GM13977 (cell line): ENCODE results near the gene EDEM3.
A peak's percentile ranks its signal among the peaks of the same experiment; 100 is the strongest.

Experiments used
- DNase-seq: peaks from one replicate; pipeline ENCODE4 v3.0.0; 2012; ENCODE audit warnings: low spot score
- in situ Hi-C: fragments of 300-500 bp; cut with MboI; formaldehyde crosslinking; loops from one replicate; pipeline ENCODE4 v1.12.0; 2022; ENCODE audit warnings: low sequenced_read_pairs, low pct_unique_long_range_greater_than_20kb, mixed read lengths, inconsistent platforms; ENCODE audit not compliant: unreplicated experiment
- TF ChIP-seq, protein P1 (sequence below): IDR thresholded peaks from 2 replicates; pipeline ENCODE4 v1.5.1; 2012; ENCODE audit warnings: mild to moderate bottlenecking, control low read depth; ENCODE audit not compliant: insufficient read depth; ENCODE audit errors: extremely low read depth, missing control alignments

Gene EDEM3

DNA sequence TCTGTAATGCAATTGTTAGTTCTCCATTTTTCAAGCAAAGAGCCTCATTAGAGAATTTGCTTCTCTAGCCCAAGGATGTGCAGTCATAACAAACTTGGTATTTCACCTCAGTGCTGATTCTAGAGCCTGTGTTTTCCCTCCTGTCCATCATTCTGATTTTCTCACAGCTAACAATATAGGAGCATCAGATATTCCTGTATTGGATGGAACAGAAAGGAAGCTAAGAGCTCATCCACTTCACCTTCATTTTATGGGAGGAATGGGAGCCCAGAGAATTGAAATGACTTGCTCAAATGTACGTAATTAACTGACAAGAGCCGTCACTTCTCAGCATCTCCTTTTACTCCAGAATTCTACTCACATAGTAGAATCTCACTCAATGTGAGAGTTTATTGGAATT is 96.6 kb downstream of the EDEM3 start:
- TF ChIP-seq, protein P1, sequence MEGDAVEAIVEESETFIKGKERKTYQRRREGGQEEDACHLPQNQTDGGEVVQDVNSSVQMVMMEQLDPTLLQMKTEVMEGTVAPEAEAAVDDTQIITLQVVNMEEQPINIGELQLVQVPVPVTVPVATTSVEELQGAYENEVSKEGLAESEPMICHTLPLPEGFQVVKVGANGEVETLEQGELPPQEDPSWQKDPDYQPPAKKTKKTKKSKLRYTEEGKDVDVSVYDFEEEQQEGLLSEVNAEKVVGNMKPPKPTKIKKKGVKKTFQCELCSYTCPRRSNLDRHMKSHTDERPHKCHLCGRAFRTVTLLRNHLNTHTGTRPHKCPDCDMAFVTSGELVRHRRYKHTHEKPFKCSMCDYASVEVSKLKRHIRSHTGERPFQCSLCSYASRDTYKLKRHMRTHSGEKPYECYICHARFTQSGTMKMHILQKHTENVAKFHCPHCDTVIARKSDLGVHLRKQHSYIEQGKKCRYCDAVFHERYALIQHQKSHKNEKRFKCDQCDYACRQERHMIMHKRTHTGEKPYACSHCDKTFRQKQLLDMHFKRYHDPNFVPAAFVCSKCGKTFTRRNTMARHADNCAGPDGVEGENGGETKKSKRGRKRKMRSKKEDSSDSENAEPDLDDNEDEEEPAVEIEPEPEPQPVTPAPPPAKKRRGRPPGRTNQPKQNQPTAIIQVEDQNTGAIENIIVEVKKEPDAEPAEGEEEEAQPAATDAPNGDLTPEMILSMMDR: no peak
- no peak for DNase-seq
- in situ Hi-C loops: loop anchor here (25.0 kb wide), 2 partner anchors 421 to 571 kb away; no protein-coding TSS in a partner anchor

DNA sequence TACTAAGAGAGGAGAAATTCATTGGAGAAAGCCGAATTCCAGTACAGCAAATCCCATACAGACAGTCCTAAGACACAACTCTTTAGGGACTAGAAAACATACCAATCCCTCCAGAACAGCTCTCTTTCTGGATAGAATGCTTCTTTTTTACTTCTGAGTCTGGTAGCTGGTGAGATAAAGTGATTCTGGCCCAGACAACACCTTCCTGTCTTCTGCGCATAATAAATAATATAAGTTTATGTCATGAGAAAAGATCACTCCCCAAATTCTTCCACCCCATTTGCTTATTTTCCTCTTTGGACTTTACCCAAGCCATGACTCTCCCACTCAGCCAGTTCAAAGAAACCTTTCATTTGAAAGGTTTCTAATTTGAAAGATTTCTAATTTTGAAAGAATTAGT is 98.4 kb downstream of the EDEM3 start:
- in situ Hi-C loops: loop anchor here (25.0 kb wide), 2 partner anchors 419 to 569 kb away; no protein-coding TSS in a partner anchor
- DNase-seq: no peak
- TF ChIP-seq, protein P1: no peak

DNA sequence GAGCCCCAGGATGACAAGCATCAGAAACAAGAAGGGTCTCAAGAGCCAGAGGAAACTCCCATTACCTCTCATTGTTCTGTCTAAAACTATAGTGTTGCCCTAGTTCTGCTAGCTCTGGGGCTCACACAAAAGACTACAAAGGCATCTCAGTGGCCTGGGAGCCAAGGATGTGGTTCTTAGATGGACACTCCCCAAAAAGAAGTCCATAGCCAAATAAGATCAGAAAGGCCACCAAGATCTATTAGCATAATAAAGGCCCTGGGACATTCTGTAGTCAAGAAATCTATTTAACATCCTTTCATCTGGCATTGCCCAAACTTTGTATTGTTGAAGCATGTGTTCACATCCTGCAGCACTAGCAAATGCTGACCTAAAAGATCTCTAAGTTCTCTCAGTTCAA is 99.5 kb downstream of the EDEM3 start:
- TF ChIP-seq, protein P1: no peak
- in situ Hi-C loops: loop anchor here (25.0 kb wide), 2 partner anchors 418 to 568 kb away; no protein-coding TSS in a partner anchor
- DNase-seq: no peak

DNA sequence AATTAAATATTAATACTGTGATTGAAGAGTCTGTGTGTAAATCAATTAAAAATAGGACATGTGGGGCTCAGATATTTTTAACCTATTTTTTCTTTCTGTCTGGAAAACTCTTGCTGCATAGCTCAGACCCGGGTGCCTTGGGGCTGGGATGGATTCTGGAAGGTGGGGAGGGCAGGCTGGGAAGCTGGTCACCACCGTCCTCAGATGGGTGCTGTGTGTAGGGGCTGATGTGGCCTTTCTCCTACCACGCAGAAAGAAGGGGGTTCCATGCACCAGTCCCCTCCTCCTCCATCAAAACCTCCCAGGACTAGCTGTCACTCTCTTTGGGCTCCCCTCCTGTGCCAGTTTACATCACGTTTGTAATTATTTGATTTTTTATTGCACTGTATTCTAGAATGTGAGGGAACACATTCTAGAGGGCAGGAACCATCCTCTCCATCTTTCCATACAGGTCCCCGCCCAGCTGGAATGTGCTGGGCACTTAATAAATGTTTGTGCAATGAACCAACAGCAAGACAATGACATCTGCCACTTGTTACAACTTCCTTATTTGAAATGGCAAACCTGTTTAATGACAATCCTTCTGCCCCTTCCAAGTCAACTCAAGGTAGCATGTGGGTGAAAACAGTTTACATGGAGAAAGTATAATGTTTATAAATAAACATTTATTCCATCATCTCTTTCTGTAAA is 104.3 kb downstream of the EDEM3 start:
- TF ChIP-seq, protein P1: no peak
- in situ Hi-C loops: loop anchor here (25.0 kb wide), 2 partner anchors 413 to 563 kb away; no protein-coding TSS in a partner anchor
- no peak for DNase-seq

DNA sequence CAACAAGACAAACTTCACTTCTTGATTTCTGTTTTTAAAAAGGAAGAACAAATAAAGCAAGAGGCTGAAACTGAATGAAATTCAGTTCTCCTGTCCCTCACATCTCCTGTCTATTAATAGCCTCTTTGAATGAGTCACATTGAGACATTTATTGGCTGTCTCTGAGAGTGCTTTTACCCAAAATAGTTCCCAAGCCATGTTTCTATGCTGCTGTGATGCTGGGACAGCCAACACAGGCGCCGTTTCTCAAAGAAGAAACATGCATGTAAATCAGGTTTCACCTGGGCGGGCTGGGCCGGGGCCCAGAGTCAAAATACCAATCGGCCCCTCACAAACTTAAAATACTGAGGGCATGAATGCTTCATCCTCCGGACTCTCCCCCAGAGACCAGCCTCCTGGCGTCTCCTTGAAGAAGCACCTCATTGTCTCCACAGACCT is 105.2 kb downstream of the EDEM3 start:
- in situ Hi-C loops: no loop called here
- TF ChIP-seq, protein P1: no peak
- DNase-seq: peak; percentile 62

DNA sequence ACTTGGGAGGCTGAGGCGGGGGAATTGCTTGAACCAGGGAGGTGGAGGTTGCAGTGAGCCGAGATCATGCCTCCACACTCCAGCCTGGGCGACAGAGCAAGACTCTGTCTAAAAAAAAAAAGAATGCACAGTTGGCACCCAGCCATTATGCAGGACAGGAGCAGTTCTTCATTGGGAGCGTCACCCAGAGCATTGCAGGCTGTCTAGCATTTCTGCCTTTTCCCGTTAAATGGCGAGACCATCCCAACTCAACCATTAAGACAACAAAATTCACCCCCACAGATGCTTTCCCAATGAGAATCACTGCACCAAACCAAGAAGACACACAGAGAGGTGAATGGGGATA is 105.8 kb downstream of the EDEM3 start:
- no peak for DNase-seq
- in situ Hi-C loops: no loop called here
- TF ChIP-seq, protein P1: no peak
